GM10847 (cell line): ENCODE data around the gene JAKMIP1.

ENCODE experiments used
- POLR2A ChIP-seq: IDR thresholded peaks from 2 replicates; pipeline ENCODE4 v1.6.1; 2011; ENCODE audit not compliant: insufficient read length; ENCODE audit errors: extremely low read depth

JAKMIP1 gene

GRCh38 chr4:6115746-6116586 lies 84.4 kb downstream of the JAKMIP1 start:
- TF ChIP-seq POLR2A = no peak

- TF ChIP-seq POLR2A = no peak
Measured at GRCh38 chr4:6115342-6115741, 85.0 kb downstream of the JAKMIP1 start.

- no peak for TF ChIP-seq POLR2A
Measured at GRCh38 chr4:6114601-6115000, 85.7 kb downstream of the JAKMIP1 start.

- no peak for TF ChIP-seq POLR2A
Measured at GRCh38 chr4:6114181-6114580, 86.2 kb downstream of the JAKMIP1 start.

- no peak for TF ChIP-seq POLR2A
Measured at GRCh38 chr4:6113641-6114040, 86.7 kb downstream of the JAKMIP1 start.

GRCh38 chr4:6112606-6113290 lies 87.6 kb downstream of the JAKMIP1 start:
- no peak for TF ChIP-seq POLR2A

GRCh38 chr4:6111354-6111960 lies 88.9 kb downstream of the JAKMIP1 start:
- TF ChIP-seq POLR2A = no peak

GRCh38 chr4:6110681-6111353 lies 89.5 kb downstream of the JAKMIP1 start:
- TF ChIP-seq POLR2A = no peak

- TF ChIP-seq POLR2A = no peak
Measured at GRCh38 chr4:6109842-6110560, 90.3 kb downstream of the JAKMIP1 start.

GRCh38 chr4:6107886-6108285 lies 92.5 kb downstream of the JAKMIP1 start:
- no peak for TF ChIP-seq POLR2A

- TF ChIP-seq POLR2A = no peak
Measured at GRCh38 chr4:6107114-6107791, 93.1 kb downstream of the JAKMIP1 start.

GRCh38 chr4:6106156-6106555 lies 94.2 kb downstream of the JAKMIP1 start:
- no peak for TF ChIP-seq POLR2A

- TF ChIP-seq POLR2A = no peak
Measured at GRCh38 chr4:6105311-6105911, 94.9 kb downstream of the JAKMIP1 start.
